Endothelial cell (in vitro differentiated cells): ENCODE measurements around the gene RESF1. TPM values are rescaled to one million over a fixed set of nuclear protein-coding genes. Genes with fewer than 3 reads are reported as not detected.

Experiments
- DNase-seq: peaks from one replicate; pipeline ENCODE4 v3.0.0; 2021; ENCODE audit warnings: low spot score
- H3K27ac Mint-ChIP-seq: one replicate; pipeline ENCODE4 v1.8.0; 2021; ENCODE audit warnings: mixed read lengths, inconsistent platforms; ENCODE audit not compliant: unreplicated experiment
- H3K27me3 Mint-ChIP-seq: one replicate; pipeline ENCODE4 v1.8.0; 2021; ENCODE audit warnings: mild to moderate bottlenecking, moderate library complexity, mixed read lengths, inconsistent platforms; ENCODE audit not compliant: unreplicated experiment
- H3K36me3 Mint-ChIP-seq: one replicate; pipeline ENCODE4 v1.8.0; 2021; ENCODE audit warnings: mild to moderate bottlenecking, low read depth, mixed read lengths, inconsistent platforms; ENCODE audit not compliant: unreplicated experiment
- H3K4me1 Mint-ChIP-seq: one replicate; pipeline ENCODE4 v1.8.0; 2021; ENCODE audit warnings: mild to moderate bottlenecking, mixed read lengths, inconsistent platforms; ENCODE audit not compliant: unreplicated experiment
- H3K4me3 Mint-ChIP-seq: one replicate; pipeline ENCODE4 v1.8.0; 2021; ENCODE audit warnings: mild to moderate bottlenecking, mixed read lengths, inconsistent platforms; ENCODE audit not compliant: unreplicated experiment
- H3K9me3 Mint-ChIP-seq: one replicate; pipeline ENCODE4 v1.8.0; 2021; ENCODE audit warnings: mixed read lengths, inconsistent platforms; ENCODE audit not compliant: unreplicated experiment
- long read RNA-seq: library from polyadenylated mRNA; unstranded; transcript quantifications from one replicate; pipeline ENCODE4 v2.0.0, GENCODE V29; 2020; ENCODE audit not compliant: unreplicated experiment
- total RNA-seq: library from RNA; stranded (reverse); fragmentation: NEBNext Ultra II Directional; extraction: Animal tissue kit (Norgen Biotek cat#: 25700); gene quantifications from one replicate; pipeline ENCODE4 v1.2.1, GENCODE V29; 2021; ENCODE audit not compliant: unreplicated experiment
- TF ChIP-seq, protein P1 (sequence below): fragments of 200-600 bp; sonication (generic); IDR thresholded peaks from one replicate; pipeline ENCODE4 v1.5.0; 2021; ENCODE audit warnings: antibody characterized with exemption; ENCODE audit not compliant: unreplicated experiment

Gene RESF1, protein sequence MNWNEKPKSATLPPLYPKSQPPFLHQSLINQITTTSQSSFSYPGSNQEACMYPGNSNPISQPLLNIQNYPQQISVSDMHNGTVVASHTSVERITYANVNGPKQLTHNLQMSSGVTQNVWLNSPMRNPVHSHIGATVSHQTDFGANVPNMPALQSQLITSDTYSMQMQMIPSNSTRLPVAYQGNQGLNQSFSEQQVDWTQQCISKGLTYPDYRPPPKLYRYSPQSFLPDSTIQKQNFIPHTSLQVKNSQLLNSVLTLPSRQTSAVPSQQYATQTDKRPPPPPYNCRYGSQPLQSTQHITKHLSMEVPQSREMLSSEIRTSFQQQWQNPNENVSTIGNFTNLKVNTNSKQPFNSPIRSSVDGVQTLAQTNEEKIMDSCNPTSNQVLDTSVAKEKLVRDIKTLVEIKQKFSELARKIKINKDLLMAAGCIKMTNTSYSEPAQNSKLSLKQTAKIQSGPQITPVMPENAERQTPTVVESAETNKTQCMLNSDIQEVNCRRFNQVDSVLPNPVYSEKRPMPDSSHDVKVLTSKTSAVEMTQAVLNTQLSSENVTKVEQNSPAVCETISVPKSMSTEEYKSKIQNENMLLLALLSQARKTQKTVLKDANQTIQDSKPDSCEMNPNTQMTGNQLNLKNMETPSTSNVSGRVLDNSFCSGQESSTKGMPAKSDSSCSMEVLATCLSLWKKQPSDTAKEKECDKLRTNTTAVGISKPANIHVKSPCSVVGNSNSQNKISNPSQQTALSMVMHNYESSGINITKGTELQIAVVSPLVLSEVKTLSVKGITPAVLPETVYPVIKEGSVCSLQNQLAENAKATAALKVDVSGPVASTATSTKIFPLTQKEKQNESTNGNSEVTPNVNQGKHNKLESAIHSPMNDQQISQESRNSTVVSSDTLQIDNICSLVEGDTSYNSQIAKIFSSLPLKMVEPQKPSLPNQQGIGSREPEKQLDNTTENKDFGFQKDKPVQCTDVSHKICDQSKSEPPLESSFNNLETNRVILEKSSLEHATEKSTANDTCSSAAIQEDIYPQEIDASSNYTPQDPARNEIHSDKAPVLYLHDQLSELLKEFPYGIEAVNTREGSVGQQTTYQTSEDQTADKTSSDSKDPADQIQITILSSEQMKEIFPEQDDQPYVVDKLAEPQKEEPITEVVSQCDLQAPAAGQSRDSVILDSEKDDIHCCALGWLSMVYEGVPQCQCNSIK (N-terminal part only)
- 104 TPM for total RNA-seq
- long read RNA-seq, partial matches to known transcripts: 8 of 12 reads
- long read RNA-seq, other reads (novel, unspliced or antisense): 3 of 12 reads

DNA sequence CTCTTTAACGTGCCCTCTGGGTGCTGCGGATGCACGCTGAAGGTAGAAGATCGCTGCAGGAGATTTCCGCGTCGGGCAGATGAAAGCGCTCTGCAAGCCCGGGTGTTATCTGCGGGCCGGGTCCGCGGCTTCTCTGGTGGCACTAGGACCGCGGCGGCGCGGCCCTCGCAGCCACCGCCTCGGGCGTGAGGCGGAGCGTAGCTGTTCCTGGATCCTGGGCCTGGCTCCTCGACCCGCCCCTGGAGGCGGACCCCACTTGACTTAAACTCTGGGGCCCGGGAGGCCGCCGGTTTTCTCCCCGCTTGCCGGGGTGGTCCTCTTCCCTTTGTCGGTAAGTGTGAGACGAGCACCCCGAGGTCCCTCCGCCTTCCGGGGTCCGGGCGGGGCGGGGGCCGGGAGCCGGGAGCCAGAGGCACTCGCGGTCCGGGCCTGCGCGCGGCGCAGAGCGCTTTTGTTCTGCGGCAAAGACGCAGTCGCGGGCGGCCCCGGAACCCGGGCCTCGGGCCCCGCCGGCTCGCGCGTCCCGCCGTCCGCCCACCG is at the start of gene RESF1:
RESF1 (plus strand) TSS at position 255 of the 540 bp plus-strand sequence. CDS start 21,541 bp downstream, outside the sequence.
- Mint-ChIP-seq H3K36me3 (peaks cover 38% of the 10 kb centered on the region), H3K9me3 (peaks cover 5% of the 10 kb centered on the region), H3K27me3 (peaks cover 10% of the 10 kb centered on the region), H3K4me1 (peaks cover 35% of the 10 kb centered on the region), H3K4me3 (peak within 1 kb of the TSS; percentile 97), H3K27ac (peak within 1 kb of the TSS; percentile 94)
- TF ChIP-seq, protein P1, sequence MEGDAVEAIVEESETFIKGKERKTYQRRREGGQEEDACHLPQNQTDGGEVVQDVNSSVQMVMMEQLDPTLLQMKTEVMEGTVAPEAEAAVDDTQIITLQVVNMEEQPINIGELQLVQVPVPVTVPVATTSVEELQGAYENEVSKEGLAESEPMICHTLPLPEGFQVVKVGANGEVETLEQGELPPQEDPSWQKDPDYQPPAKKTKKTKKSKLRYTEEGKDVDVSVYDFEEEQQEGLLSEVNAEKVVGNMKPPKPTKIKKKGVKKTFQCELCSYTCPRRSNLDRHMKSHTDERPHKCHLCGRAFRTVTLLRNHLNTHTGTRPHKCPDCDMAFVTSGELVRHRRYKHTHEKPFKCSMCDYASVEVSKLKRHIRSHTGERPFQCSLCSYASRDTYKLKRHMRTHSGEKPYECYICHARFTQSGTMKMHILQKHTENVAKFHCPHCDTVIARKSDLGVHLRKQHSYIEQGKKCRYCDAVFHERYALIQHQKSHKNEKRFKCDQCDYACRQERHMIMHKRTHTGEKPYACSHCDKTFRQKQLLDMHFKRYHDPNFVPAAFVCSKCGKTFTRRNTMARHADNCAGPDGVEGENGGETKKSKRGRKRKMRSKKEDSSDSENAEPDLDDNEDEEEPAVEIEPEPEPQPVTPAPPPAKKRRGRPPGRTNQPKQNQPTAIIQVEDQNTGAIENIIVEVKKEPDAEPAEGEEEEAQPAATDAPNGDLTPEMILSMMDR: no peak
- peak; percentile 82 for DNase-seq

DNA sequence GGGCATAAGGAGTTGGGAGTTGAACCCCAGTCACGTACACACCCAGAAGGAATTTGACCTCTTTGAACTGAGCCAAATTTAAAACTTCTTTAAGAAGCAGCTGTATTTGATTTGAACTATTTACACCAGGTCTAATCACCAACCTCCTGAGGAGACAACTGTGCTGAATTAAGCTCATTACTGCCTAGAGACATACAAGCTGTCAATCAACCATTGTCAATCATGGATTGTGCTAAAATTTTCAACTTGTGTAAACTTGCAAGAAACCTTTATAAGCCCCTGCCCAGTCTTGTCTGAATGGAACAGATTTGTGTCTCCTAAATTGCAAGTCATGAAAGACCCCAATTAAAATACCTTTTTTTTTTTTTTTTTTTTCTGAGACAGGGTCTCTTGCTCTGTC is 44.3 kb upstream of the RESF1 start:
- Mint-ChIP-seq H3K36me3 (no peaks in the 10 kb centered on the region), H3K9me3 (peaks cover 12% of the 10 kb centered on the region), H3K27ac (no peak overlapping the region), H3K4me1 (no peaks in the 10 kb centered on the region), H3K27me3 (no peaks in the 10 kb centered on the region), H3K4me3 (no peak overlapping the region)
- TF ChIP-seq, protein P1: no peak
- DNase-seq: no peak

DNA sequence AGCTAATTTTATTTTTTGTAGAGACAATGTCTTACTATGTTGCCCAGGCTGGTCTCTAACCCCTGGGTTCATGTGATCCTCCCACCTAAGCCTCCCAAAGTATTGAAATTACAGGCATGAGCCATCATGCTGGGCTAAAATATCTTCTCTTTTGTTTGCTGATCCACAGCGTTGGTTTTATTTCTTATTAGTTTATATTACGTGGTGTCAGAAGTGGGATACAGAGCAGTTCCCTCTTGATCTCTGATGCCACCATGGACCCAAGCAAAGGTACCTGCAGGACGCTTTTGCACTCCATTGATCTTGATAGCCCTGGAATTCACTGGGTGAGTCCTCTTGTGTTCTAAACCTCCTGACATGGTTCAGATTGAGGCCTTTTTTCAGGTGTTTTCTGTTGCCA is 43.8 kb upstream of the RESF1 start:
- H3K27me3 Mint-ChIP-seq: no peaks in the 10 kb centered on the region
- H3K27ac Mint-ChIP-seq: no peak overlapping the region
- no peaks in the 10 kb centered on the region for H3K36me3 Mint-ChIP-seq
- H3K9me3 Mint-ChIP-seq: peaks cover 8% of the 10 kb centered on the region
- no peak overlapping the region for H3K4me3 Mint-ChIP-seq
- no peak for DNase-seq
- no peaks in the 10 kb centered on the region for H3K4me1 Mint-ChIP-seq
- TF ChIP-seq, protein P1: no peak

DNA sequence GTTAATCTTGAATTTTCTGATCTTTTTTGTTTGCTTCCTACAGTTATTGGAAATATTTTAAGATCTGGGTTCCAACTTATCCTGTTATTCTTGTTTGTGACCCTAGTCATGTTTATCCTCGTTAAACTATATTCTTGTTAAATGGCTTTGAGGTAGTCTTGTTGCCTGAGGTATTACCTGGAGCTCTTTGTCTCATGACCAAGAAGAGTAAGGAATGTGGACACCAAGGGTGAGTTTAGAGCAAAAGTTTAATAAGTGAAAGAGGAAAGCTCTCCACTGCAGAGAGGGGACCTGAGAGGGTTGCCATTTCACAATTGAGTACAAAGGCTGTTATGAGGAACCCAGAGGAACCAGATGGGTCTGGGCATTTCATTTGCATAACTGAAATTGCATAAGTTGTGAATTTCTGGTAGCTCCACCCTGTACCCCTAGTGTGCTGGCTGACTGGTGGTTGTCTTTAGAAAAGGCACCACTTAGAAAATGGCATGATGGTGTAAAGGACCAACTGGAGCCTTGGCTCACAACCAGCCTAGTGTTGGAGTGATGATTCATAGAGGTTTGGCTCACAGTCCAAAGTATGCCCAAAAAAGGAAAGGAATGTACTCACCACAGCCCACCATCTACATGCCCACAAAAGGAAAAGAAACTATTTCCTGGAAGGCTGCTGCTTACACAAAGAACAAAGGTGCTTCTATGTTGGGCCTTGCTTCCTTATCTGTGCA is 36.7 kb upstream of the RESF1 start:
- TF ChIP-seq, protein P1: no peak
- H3K36me3 Mint-ChIP-seq: peaks cover 19% of the 10 kb centered on the region
- peaks cover 16% of the 10 kb centered on the region for H3K9me3 Mint-ChIP-seq
- H3K27me3 Mint-ChIP-seq: no peaks in the 10 kb centered on the region
- H3K4me1 Mint-ChIP-seq: no peaks in the 10 kb centered on the region
- DNase-seq: no peak
- peak overlapping the region; percentile 33 for H3K4me3 Mint-ChIP-seq
- H3K27ac Mint-ChIP-seq: no peak overlapping the region
